PC-9 (cell line): ENCODE data around the gene OR6C65. TPM values are rescaled to one million over a fixed set of nuclear protein-coding genes. Genes with fewer than 3 reads are reported as not detected.

ENCODE experiments used
- BruUV-seq: library from RNA; stranded (reverse); fragments of 400-500 nt; replicated peaks from 2 replicates; lab custom pipeline; 2021; lab: Mats Ljungman, UMichigan
- CTCF ChIA-PET: fragments of 300-600 bp; sonication (Branson Sonifier 250); formaldehyde crosslinking; loops from one replicate; lab custom pipeline; 2022; ENCODE audit warnings: antibody characterized with exemption; lab: Charles Lee
- POLR2A ChIA-PET: fragments of 300-600 bp; sonication (Branson Sonifier 250); formaldehyde crosslinking; loops from one replicate; lab custom pipeline; 2022; ENCODE audit warnings: antibody characterized with exemption; ENCODE audit not compliant: unreplicated experiment; lab: Charles Lee
- DNase-seq, 2 experiments: peaks; one replicate each; pipeline versions ENCODE4 v3.0.0 to v3.0.0-alpha.2; 2015 to 2022; ENCODE audit warnings: mixed read lengths in 1 of 2
- H2AFZ ChIP-seq: fragments of 200-600 bp; sonication (generic); 2 replicates; pipeline ENCODE4 v1.8.1; 2017; ENCODE audit warnings: antibody characterized with exemption
- H3F3A ChIP-seq: fragments of 200-600 bp; sonication (generic); 2 replicates; pipeline ENCODE4 v1.8.1; 2017; ENCODE audit warnings: antibody characterized with exemption, mild to moderate bottlenecking, low read depth; ENCODE audit not compliant: insufficient read depth
- H3K27ac ChIP-seq: fragments of 200-600 bp; sonication (generic); 2 replicates; pipeline ENCODE4 v1.6.1; 2016; ENCODE audit warnings: mixed run types
- H3K27me3 ChIP-seq: fragments of 200-600 bp; sonication (generic); 2 replicates; pipeline ENCODE4 v1.6.1; 2016; ENCODE audit warnings: low read depth, mixed run types; ENCODE audit not compliant: insufficient read depth
- H3K36me3 ChIP-seq: fragments of 200-600 bp; sonication (generic); 2 replicates; pipeline ENCODE4 v1.6.1; 2016; ENCODE audit warnings: low read depth, mixed run types
- H3K4me1 ChIP-seq: fragments of 200-600 bp; sonication (generic); replicated peaks from 2 replicates; pipeline ENCODE4 v1.6.1; 2016; ENCODE audit warnings: mixed run types; ENCODE audit not compliant: insufficient read depth
- H3K4me2 ChIP-seq: fragments of 200-600 bp; sonication (generic); 2 replicates; pipeline ENCODE4 v1.6.1; 2017; ENCODE audit warnings: mixed run types
- H3K4me3 ChIP-seq: fragments of 200-600 bp; sonication (generic); 2 replicates; pipeline ENCODE4 v1.6.1; 2016; ENCODE audit warnings: mixed run types
- H3K79me2 ChIP-seq: fragments of 200-600 bp; sonication (generic); 2 replicates; pipeline ENCODE4 v1.6.1; 2017; ENCODE audit warnings: low read depth, mixed run types
- H3K9me2 ChIP-seq: fragments of 200-600 bp; sonication (generic); 2 replicates; pipeline ENCODE4 v1.8.1; 2017; ENCODE audit warnings: mild to moderate bottlenecking; ENCODE audit not compliant: insufficient read depth
- H3K9me3 ChIP-seq: fragments of 200-600 bp; sonication (generic); 2 replicates; pipeline ENCODE4 v1.8.1; 2016; ENCODE audit warnings: low read depth; ENCODE audit not compliant: insufficient read depth
- H4K20me1 ChIP-seq: fragments of 200-600 bp; sonication (generic); 2 replicates; pipeline ENCODE4 v1.8.1; 2017; ENCODE audit not compliant: insufficient read depth
- CTCF ChIP-seq: fragments of 200-600 bp; sonication (generic); conservative IDR thresholded peaks from 2 replicates; pipeline ENCODE4 v1.6.1; 2017; ENCODE audit warnings: mixed run types, antibody characterized with exemption, mild to moderate bottlenecking, moderate library complexity
- EZH2 ChIP-seq: fragments of 200-600 bp; sonication (generic); IDR thresholded peaks from 2 replicates; pipeline ENCODE4 v1.8.0; 2017; ENCODE audit warnings: antibody characterized with exemption, low read depth
- intact Hi-C: fragments of 100-400 bp; cut with micrococcal nuclease; formaldehyde crosslinking; loops from one replicate; pipeline ENCODE4 v1.10.0; 2022; ENCODE audit not compliant: unreplicated experiment
- total RNA-seq: library from RNA; stranded (reverse); gene quantifications from 2 replicates; pipeline ENCODE4 v1.2.3, GENCODE V29; 2021

The OR6C65 gene
- total RNA-seq, 1 experiment from 2014 or later: not detected

GRCh38 chr12:55448825-55449224, 48.5 kb downstream of the OR6C65 start:
- no peak for DNase-seq
- BruUV-seq: no TSS peak
- TF ChIP-seq EZH2 (no peak), CTCF (no peak)
- ChIA-PET CTCF (no interaction called here), POLR2A (no interaction called here)
- Histone ChIP-seq H3F3A (no peaks in the 10 kb centered on the region), H3K36me3 (no peaks in the 10 kb centered on the region), H3K4me2 (no peak overlapping the region), H3K9me2 (no peaks in the 10 kb centered on the region), H3K27ac (no peak overlapping the region), H3K4me1 (no peaks in the 10 kb centered on the region), H3K27me3 (no peaks in the 10 kb centered on the region), H3K79me2 (no peaks in the 10 kb centered on the region), H4K20me1 (no peaks in the 10 kb centered on the region), H2AFZ (no peak overlapping the region), H3K4me3 (no peak overlapping the region), H3K9me3 (no peaks in the 10 kb centered on the region; the same call in 1 of the 2 replicates)
- intact Hi-C loops: no loop called here

Other genes starting within 250 kb of the OR6C65 start
- not detected in 2 replicates for gene OR10A7, start 179.5 kb upstream of the OR6C65 start, total RNA-seq
- gene OR6C74, start 155.9 kb upstream of the OR6C65 start, total RNA-seq: not detected in 2 replicates
- gene OR6C6, start 104.0 kb upstream of the OR6C65 start, total RNA-seq: not detected in 2 replicates
- not detected in 2 replicates for gene OR6C1, start 86.2 kb upstream of the OR6C65 start, total RNA-seq
- gene OR6C3, start 69.8 kb upstream of the OR6C65 start, total RNA-seq: not detected in 2 replicates
- gene OR6C75, start 37.6 kb upstream of the OR6C65 start, total RNA-seq: not detected in 2 replicates
- gene OR6C76, start 25.7 kb downstream of the OR6C65 start, total RNA-seq: not detected in 2 replicates
- not detected in 2 replicates for gene OR6C2, start 43.5 kb downstream of the OR6C65 start, total RNA-seq
- not detected in 2 replicates for gene OR6C70, start 69.6 kb downstream of the OR6C65 start, total RNA-seq
- gene OR6C68, start 91.8 kb downstream of the OR6C65 start, total RNA-seq: not detected in 2 replicates
- not detected in 2 replicates for gene OR6C4, start 149.1 kb downstream of the OR6C65 start, total RNA-seq
- gene OR2AP1, start 171.9 kb downstream of the OR6C65 start, total RNA-seq: not detected in 2 replicates
- gene OR10P1, start 236.4 kb downstream of the OR6C65 start, total RNA-seq: not detected in 2 replicates